ENCODE results near the gene PPP2R5E. TPM values are rescaled to one million over a fixed set of nuclear protein-coding genes. Genes with fewer than 3 reads are reported as not detected.

PPP2R5E gene
- total RNA-seq, 1 donor from 2014 or later, result 55.3 TPM

DNA sequence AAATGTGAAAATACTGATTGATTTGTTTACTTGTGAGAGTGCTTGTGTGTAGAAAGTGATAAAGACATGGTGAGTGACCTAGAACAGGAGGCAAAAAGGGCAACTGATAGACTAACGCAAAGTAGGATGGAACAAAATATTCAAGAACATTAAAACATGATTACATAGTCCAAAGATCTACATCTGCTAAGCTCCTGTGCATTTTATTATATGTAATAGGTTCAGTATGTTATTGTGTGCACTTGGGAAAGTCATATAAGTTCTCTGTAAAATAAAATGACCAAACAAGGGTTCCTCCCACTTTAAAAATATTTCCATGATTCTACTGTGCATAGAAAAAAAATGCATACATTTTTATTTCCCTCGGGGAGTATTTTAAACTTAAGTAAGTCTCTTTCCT is 150.2 kb downstream of the PPP2R5E start:
- Mint-ChIP-seq H3K4me1 (ENCODE audit: low read depth) (peaks cover 22% of the 10 kb centered on the region), H3K36me3 (ENCODE audit: insufficient read depth) (peaks cover 27% of the 10 kb centered on the region), H3K9me3 (ENCODE audit: low read depth) (no peaks in the 10 kb centered on the region), H3K27me3 (no peaks in the 10 kb centered on the region), H3K4me3 (ENCODE audit: low read depth) (no peak overlapping the region), H3K27ac (peak overlapping the region; percentile 70)
- TF ChIP-seq, protein P1, sequence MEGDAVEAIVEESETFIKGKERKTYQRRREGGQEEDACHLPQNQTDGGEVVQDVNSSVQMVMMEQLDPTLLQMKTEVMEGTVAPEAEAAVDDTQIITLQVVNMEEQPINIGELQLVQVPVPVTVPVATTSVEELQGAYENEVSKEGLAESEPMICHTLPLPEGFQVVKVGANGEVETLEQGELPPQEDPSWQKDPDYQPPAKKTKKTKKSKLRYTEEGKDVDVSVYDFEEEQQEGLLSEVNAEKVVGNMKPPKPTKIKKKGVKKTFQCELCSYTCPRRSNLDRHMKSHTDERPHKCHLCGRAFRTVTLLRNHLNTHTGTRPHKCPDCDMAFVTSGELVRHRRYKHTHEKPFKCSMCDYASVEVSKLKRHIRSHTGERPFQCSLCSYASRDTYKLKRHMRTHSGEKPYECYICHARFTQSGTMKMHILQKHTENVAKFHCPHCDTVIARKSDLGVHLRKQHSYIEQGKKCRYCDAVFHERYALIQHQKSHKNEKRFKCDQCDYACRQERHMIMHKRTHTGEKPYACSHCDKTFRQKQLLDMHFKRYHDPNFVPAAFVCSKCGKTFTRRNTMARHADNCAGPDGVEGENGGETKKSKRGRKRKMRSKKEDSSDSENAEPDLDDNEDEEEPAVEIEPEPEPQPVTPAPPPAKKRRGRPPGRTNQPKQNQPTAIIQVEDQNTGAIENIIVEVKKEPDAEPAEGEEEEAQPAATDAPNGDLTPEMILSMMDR (IDR thresholded peaks at IDR 0.05; ENCODE audit: unreplicated experiment), result no peak
- DNase-seq (ENCODE audit: low spot score, unreplicated experiment), result no peak

DNA sequence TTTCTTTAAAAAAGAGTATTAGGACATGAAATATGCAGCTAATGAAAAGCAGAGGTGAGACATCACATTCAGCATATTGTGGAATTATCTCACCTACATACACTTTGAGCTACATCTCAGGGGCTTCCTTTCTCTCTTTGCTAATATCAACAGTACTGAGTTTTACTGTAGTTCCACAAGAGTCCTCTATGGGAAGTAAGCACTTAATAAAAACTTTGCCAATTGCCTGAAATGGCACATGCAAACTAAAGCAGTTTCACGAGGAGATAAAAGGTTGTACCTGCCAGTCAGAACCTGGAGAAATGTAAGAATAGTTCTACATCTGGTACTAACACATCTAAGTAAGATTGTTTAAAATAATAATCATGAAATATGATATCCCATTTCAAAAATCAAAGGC is 150.9 kb downstream of the PPP2R5E start:
- no peaks in the 10 kb centered on the region for H3K9me3 Mint-ChIP-seq (ENCODE audit: low read depth)
- no peak for DNase-seq (ENCODE audit: low spot score, unreplicated experiment)
- TF ChIP-seq, protein P1 (IDR thresholded peaks at IDR 0.05; ENCODE audit: unreplicated experiment), result no peak
- peaks cover 21% of the 10 kb centered on the region for H3K4me1 Mint-ChIP-seq (ENCODE audit: low read depth)
- no peaks in the 10 kb centered on the region for H3K27me3 Mint-ChIP-seq
- no peak overlapping the region for H3K4me3 Mint-ChIP-seq (ENCODE audit: low read depth)
- H3K36me3 Mint-ChIP-seq (ENCODE audit: insufficient read depth), result peaks cover 29% of the 10 kb centered on the region
- H3K27ac Mint-ChIP-seq, result no peak overlapping the region

DNA sequence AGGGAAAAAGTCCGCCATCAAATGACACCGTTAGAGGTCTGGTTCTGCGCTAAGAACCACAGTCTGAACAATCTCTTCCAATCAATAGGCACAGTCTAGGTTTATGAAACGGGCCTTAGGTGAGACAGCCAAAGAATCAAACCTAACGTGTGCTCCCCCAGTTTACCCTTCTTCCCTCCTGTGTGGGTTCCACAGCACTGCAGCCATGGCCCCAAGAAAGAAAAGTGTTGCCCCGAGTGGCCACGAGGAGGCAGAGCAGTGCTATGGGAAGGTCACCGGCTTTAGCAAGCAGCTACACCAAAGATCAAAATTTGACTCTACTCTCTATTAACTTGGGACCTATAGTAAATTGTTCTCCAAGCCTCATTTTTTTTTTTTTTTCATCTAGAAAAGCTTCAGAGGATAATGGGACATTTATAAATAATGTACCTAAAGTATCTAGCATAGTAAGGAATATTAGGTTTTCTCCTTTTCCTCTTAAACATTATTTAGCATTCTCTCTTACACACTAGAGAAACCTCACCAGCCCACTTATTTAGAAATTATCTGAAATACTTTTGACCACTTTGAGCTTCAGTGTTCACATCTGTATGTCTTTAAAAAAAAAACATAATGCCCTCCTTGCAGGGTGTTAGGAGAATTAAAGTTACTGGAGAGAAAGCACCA is 154.3 kb downstream of the PPP2R5E start:
- peak; percentile 25 for DNase-seq (ENCODE audit: low spot score, unreplicated experiment)
- peak overlapping the region; percentile 86 for H3K27ac Mint-ChIP-seq
- no peak overlapping the region for H3K4me3 Mint-ChIP-seq (ENCODE audit: low read depth)
- peaks cover 32% of the 10 kb centered on the region for H3K36me3 Mint-ChIP-seq (ENCODE audit: insufficient read depth)
- TF ChIP-seq, protein P1 (IDR thresholded peaks at IDR 0.05; ENCODE audit: unreplicated experiment), result peak; percentile 79
- no peaks in the 10 kb centered on the region for H3K27me3 Mint-ChIP-seq
- H3K9me3 Mint-ChIP-seq (ENCODE audit: low read depth), result no peaks in the 10 kb centered on the region
- H3K4me1 Mint-ChIP-seq (ENCODE audit: low read depth), result peaks cover 11% of the 10 kb centered on the region

DNA sequence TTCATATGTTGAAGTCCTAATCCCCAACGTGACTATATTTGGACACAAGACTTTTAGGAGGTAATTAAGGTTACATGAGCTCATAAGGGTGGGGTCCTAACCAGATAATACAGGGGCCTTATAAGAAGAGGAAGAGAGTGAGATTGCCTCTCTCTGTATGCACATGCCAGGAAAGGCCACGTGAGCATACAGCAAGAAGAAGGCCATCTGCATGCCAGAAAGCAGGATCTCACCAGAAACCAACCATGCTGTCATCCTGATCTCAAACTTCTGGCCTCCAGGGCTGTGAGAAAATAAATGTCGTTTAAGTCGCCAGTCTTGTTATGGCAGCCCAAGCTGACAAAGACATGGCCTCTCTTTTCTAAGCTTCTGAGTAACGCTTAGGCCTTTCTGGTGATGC is 155.5 kb downstream of the PPP2R5E start:
- TF ChIP-seq, protein P1 (IDR thresholded peaks at IDR 0.05; ENCODE audit: unreplicated experiment), result no peak
- DNase-seq (ENCODE audit: low spot score, unreplicated experiment), result no peak
- H3K4me1 Mint-ChIP-seq (ENCODE audit: low read depth), result peaks cover under 1% of the 10 kb centered on the region
- H3K4me3 Mint-ChIP-seq (ENCODE audit: low read depth), result no peak overlapping the region
- no peaks in the 10 kb centered on the region for H3K27me3 Mint-ChIP-seq
- H3K36me3 Mint-ChIP-seq (ENCODE audit: insufficient read depth), result peaks cover 28% of the 10 kb centered on the region
- H3K27ac Mint-ChIP-seq, result no peak overlapping the region
- no peaks in the 10 kb centered on the region for H3K9me3 Mint-ChIP-seq (ENCODE audit: low read depth)

DNA sequence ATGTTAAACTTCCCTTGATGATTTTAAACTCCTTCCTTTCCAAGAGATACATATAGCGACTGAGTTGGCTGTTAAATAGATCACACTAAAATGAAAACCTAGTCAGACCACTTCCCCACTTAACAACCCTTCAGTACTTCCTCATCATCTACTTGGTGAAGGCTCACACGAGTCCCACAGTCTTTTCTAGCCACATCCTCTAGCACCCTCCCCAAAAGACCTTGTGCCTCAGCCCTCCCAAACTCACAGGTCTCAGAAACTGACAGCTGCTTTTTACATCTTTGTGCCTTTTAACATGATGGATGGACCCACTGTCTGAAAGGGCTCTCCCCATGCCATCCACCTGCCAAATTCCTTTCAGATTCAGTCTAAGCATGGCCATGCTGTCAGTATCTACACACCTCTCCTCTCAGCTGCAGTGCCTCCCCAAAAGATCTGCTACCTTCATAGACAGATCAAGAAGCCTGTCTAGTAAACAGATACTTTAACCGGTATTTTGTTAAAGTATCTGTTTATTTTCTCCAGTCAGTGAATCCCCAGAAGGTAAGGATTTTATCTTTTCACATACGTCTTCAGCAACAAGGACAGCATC is 159.3 kb downstream of the PPP2R5E start:
- H3K27ac Mint-ChIP-seq, result peak overlapping the region; percentile 68
- no peaks in the 10 kb centered on the region for H3K9me3 Mint-ChIP-seq (ENCODE audit: low read depth)
- no peak overlapping the region for H3K4me3 Mint-ChIP-seq (ENCODE audit: low read depth)
- peaks cover 34% of the 10 kb centered on the region for H3K36me3 Mint-ChIP-seq (ENCODE audit: insufficient read depth)
- TF ChIP-seq, protein P1 (IDR thresholded peaks at IDR 0.05; ENCODE audit: unreplicated experiment), result no peak
- no peaks in the 10 kb centered on the region for H3K27me3 Mint-ChIP-seq
- no peak for DNase-seq (ENCODE audit: low spot score, unreplicated experiment)
- H3K4me1 Mint-ChIP-seq (ENCODE audit: low read depth), result no peaks in the 10 kb centered on the region

Data from progenitor cell of endocrine pancreas (in vitro differentiated cells).